Stimulated activated CD4-positive, alpha-beta T cell treated with anti-CD3 and anti-CD28 coated beads, Interleukin-12 subunit alpha, Interleukin-12 subunit beta, amount 100 ng/mL, for 48 hours (primary cell): ENCODE results near the gene CACNA1A.
"Not testable (repeated sequence)": the region's sequence is repeated elsewhere in the genome, so short reads cannot be mapped to it uniquely, and the experiment has no call there.

ENCODE experiments used
- DNase-seq, 3 donors: peaks; one replicate each; pipeline ENCODE4 v3.0.0-alpha.2; 2020; ENCODE audit warnings: low read depth in 2 of 3, low spot score in 1 of 3

Gene CACNA1A

GRCh38 chr19:13282486-13283065, 223.7 kb downstream of the CACNA1A start:
- no peak for DNase-seq

- no peak for DNase-seq
Measured at GRCh38 chr19:13281567-13282291, 224.6 kb downstream of the CACNA1A start.

DNA sequence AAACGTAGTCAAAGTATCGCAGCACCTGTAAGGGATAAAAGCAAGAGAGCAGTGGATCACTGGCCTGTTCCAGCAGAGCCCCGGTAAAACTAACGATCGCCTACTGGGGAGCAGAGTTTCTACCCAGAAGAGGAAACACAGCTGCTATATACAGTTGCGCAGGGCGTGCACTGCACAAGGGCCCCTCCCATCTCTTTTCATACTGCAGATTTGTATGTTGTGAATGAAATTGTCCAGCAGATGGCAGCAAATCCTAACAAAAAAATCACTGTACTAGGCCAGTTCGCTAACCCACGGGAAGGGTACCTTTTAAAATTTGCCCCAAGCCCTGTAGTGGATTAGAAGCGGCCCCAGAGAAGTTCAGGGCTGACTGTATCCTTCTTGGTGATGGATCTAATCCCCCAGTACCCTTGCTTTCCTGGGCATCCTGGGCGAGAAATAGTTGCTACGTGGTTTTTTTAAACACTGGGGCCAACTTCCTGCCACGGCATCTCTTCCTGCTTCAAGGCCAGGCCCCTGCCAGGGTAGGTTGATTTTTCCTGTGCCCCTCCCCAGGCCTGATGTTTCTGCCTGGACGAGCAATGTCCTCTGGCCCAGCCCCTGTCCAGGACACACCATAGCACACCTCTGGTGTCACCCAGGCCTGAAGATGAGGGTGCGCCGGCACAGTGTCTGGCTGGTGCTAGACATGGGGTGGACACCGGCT, 229.0 kb downstream of the CACNA1A start:
- DNase-seq: peak; percentile 25 to 86 (median 46)

- no peak for DNase-seq
Measured at GRCh38 chr19:13275016-13275722, 231.1 kb downstream of the CACNA1A start.

DNA sequence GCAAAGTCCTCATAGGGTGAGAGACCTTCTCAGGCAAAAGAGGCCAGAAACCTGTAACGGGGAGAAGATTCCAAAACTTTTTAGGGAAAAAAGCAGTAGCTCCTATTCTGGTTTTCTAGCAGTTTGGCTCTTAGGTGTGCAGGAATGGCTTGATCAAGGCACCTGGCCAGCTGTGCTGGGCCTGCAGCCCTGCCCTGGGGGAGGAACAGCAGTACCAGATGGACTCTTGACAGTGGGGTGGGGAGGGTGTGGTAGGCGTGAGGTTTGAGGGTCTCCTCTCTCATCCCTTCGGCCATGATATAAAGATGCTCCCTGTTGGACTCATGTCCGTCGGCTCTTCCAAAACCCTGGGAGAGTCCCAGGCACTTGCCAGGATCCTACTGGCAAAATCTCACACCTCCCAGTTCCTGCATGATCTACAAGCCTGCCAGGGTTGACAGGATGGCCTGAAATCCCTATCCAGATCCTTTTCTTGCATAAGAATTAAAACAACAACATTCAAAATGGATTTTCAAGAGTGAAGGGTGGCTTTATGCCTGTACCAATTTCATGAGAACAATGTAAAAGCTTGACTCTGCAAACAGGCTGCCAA, 235.7 kb downstream of the CACNA1A start:
- no peak for DNase-seq

DNA sequence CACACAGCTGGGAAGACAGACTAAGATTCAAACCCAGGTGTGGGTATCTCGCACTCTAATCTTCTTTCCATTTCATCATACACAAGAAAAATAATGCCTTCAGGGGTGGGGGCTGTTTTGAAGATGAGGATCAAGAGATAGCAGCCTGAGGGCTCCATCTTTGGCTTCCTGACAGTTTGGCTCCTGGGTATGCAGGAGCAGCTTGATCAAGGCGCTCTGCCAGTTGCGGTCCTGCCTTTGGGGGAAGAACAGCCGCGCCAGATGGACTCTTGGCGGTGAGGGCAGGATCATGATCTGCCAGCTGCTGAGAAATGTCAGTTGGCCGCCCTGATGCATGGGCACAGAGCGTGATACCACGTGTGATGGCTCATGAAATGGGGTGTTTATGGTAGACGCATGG, 236.9 kb downstream of the CACNA1A start:
- no peak for DNase-seq

- no peak for DNase-seq
Measured at GRCh38 chr19:13267889-13268288, 238.4 kb downstream of the CACNA1A start.

- DNase-seq: no peak
Measured at GRCh38 chr19:13267131-13267530, 239.1 kb downstream of the CACNA1A start.

- no peak for DNase-seq
Measured at GRCh38 chr19:13262450-13262849, 243.8 kb downstream of the CACNA1A start.

DNA sequence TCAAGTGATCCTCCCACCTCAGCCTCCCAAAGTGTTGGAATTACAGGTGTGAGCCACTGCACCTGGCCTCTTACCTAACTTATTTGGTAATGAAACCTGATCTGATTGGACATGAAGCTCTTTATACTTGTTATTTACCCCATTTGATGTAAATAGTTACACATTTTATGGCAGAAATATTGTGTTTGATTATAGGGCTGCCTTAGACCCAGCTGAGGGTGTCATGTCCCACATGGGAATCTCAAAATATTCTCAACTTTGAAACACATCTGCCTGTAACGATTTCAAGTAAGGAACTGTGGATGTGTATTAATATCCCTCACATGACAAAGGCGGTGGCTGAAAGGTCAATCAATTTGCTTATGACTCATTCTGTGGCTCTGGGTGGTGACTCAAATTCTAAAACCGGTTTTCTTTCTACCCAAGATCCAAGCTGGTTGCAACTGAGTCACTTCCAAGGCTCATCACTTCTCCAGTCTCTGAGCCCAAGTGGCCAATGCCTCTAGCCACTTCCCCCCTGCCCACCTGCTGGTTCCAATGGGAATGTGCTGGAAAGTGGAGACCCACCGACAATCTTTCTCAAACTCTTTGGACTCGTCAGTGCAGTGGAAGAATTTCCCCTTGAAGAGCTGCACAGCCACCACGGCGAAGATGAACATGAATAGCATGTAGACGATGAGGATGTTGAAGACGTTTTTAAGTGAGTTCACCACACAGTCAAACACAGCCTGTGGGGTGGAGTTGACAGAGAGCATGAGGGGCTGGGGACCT, 245.2 kb downstream of the CACNA1A start:
- DNase-seq: peak in 1 of 3 donors; percentile 17

GRCh38 chr19:13256918-13257317, 249.4 kb downstream of the CACNA1A start:
- DNase-seq: no peak

- not testable (repeated sequence) for DNase-seq
Measured at GRCh38 chr19:13256398-13256797, 249.9 kb downstream of the CACNA1A start.

DNA sequence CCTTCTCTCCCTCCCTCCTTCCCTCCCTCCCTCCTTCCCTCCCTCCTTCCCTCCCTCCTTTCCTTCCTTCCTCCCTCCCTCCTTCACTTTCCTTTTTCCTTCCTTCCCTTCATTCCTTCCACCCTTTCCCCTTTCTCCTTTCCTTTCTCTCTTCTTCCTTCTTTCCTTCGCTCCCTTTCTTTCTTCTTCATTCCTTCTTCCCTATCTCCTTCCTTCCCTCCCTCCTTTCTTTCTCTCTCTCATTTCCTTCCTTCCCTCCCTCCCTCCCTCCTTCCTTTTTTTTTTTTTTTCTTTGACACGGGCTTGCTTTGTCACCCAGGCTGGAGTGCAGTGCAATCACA, 250.6 kb downstream of the CACNA1A start:
- DNase-seq: no peak

- DNase-seq: no peak
Measured at GRCh38 chr19:13255041-13255718, 251.1 kb downstream of the CACNA1A start.

- no peak for DNase-seq
Measured at GRCh38 chr19:13252569-13253335, 253.5 kb downstream of the CACNA1A start.

- DNase-seq: no peak
Measured at GRCh38 chr19:13244920-13245319, 261.4 kb downstream of the CACNA1A start.

DNA sequence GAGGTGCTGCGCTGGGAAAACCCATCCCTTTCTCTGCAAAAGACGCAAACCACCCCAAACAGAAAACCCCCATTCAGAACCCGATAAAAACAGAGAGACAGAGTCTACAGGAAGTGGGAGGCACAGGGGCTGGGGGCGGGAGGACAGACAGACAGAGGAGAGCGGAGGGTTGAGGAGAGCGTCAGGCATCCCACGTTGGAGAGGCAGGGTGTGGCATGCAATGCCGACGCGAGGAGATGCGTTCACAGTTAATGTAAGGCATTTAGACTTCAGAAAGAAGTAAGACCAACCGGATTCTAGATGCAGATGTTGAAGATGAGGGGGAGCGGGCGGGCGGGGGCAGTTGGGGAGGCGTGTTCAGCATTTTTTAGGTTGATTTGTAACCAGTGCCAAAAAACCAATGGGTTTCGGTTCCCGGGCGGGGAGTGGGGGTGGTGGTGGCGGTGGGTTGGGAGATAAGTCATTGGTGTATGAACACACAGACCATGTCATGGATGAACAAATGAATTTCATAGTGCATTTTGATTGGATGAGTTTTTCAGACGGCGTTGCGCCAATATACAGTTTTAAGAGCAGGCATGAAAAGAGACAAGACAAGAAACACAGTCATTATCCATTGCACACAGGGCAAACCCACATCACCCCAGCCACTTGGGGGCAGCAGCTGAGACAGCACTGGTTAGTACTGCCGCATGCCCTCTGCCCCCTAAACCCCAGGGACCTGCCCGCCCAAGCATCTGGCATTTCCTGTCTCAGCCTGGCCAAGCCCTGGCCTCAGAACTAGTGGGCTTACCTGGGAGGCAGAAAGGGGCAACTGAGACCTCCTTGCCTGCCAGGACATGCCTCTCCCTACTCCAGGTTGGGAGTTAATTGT, 264.8 kb downstream of the CACNA1A start:
- peak in 1 of 3 donors; percentile 9 for DNase-seq

GRCh38 chr19:13240312-13241022, 265.8 kb downstream of the CACNA1A start:
- no peak for DNase-seq
